GM12878 (cell line): ENCODE results near the gene KRTAP10-2.

Experiments used
- NFYB ChIP-seq: IDR thresholded peaks from 2 replicates; pipeline ENCODE4 v1.6.1; 2011; ENCODE audit warnings: low read depth, mild to moderate bottlenecking, low read length, improper control_type of control experiment, moderate library complexity; ENCODE audit not compliant: insufficient read depth
- NR2C2 ChIP-seq: IDR thresholded peaks from 2 replicates; pipeline ENCODE4 v1.6.1; 2011; ENCODE audit warnings: borderline replicate concordance, low read depth; ENCODE audit not compliant: control insufficient read depth, insufficient read length
- POLR2A ChIP-seq: IDR thresholded peaks from 2 replicates; pipeline ENCODE4 v1.6.1; 2011; ENCODE audit warnings: low read depth, mild to moderate bottlenecking, low read length
- TAF1 ChIP-seq: IDR thresholded peaks from 2 replicates; pipeline ENCODE4 v1.6.1; 2011; ENCODE audit warnings: mild to moderate bottlenecking, low read depth, low read length, borderline replicate concordance
- TF ChIP-seq, protein P1 (sequence below), 3 experiments: IDR thresholded peaks in 2 of 3; conservative IDR thresholded peaks in 1 of 3; 2 replicates each; pipeline ENCODE4 v1.5.1; 2011; ENCODE audit warnings: low read depth in 3 of 3, low read length in 3 of 3, mild to moderate bottlenecking in 3 of 3, control low read depth in 2 of 3, moderate library complexity in 2 of 3, inconsistent platforms in 1 of 3, mixed read lengths in 1 of 3; ENCODE audit not compliant: control insufficient read depth in 2 of 3, insufficient read depth in 1 of 3; ENCODE audit errors: extremely low read depth in 1 of 3

DNA sequence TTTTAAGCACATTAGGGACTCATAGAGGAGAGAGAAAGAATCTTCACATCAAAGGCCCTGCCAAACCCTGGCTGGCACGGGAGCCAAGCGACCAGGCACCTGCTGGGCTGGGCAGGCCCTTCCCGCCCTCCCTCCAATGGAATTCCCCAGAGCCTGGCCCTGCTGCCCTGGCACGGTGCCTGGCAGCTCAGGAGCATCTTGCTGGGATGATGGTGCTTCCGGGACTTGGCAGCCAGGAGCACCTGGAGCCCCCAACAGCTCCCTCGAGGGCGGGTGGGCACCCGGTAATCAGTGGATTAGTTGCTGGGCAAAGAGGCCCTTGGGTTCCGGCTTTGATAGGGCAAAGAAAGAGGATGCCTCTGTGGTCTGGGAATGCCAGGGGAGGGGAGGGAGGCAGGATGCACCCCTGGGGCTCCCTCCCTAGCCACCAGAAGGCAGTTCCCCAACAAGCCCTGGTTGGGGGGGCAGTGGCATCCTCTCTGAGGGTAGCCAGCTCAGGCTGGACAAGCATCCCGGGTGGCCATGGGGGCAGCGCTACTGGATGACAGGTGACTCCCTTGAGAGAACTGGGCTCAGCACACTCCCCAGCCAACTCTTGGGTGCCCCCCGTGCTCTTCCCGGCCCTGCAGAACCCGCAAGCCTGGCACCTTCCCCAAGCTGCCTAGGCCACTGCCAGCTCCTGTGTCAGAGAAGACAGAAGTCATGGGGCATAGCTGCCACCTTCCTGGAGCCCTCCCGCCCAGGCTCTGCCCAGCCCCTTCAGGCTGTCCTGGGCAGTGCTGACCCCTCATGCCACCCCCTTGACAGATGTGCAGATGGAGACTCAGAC is 37.7 kb downstream of the KRTAP10-2 start:
- TF ChIP-seq, protein P1, sequence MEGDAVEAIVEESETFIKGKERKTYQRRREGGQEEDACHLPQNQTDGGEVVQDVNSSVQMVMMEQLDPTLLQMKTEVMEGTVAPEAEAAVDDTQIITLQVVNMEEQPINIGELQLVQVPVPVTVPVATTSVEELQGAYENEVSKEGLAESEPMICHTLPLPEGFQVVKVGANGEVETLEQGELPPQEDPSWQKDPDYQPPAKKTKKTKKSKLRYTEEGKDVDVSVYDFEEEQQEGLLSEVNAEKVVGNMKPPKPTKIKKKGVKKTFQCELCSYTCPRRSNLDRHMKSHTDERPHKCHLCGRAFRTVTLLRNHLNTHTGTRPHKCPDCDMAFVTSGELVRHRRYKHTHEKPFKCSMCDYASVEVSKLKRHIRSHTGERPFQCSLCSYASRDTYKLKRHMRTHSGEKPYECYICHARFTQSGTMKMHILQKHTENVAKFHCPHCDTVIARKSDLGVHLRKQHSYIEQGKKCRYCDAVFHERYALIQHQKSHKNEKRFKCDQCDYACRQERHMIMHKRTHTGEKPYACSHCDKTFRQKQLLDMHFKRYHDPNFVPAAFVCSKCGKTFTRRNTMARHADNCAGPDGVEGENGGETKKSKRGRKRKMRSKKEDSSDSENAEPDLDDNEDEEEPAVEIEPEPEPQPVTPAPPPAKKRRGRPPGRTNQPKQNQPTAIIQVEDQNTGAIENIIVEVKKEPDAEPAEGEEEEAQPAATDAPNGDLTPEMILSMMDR (IDR thresholded peaks at IDR 0.05 in 2 of 3, conservative IDR thresholded peaks at IDR 0.05 in 1 of 3; ENCODE audit: control insufficient read depth in 2 of 3, extremely low read depth in 1 of 3, insufficient read depth in 1 of 3, low read depth in 3 of 3, low read length in 3 of 3), result no peak
- no peak for TF ChIP-seq NFYB
- TF ChIP-seq POLR2A, result no peak
- no peak for TF ChIP-seq NR2C2
- TF ChIP-seq TAF1, result no peak
